ENCODE results near the gene COX20. TPM values are rescaled to one million over a fixed set of nuclear protein-coding genes. Genes with fewer than 3 reads are reported as not detected.

Gene COX20
- total and polyA plus RNA-seq, 2 donors (not counting 3 experiments of a cell fraction or from before 2014, with no cell fraction given), result 17.1 to 30.2 TPM

DNA sequence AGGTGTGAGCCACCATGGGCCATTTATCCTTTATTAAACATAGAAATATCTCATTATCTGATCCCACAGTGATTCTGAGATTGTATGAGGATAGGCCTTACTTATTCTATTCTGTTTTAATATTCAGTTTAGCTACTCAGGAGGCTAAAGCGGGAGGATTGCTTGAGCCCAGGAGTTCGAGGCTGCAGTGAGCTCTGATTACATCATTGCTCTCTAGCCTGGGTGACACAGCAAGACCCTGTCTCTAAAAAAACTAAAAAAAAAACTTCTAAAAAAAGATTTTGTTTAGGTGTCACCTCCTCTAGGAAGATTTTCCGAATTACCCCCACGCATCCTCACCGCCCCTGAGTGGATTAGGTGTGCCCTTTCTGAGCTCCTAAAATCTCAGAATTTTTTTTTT, 43.2 kb downstream of the COX20 start:
- ChIA-PET CTCF (interaction anchor here (1.1 to 1.6 kb wide), 3 partner anchors 18 to 164 kb away, joined by 3 to 5 read pairs (median 3); no protein-coding TSS in a partner anchor), POLR2A (no interaction called here)
- H3K36me3 ChIP-seq (ENCODE audit: control insufficient read depth in 2 of 2, extremely low read depth in 1 of 2, insufficient read depth in 2 of 2, low read length in 2 of 2), result no peaks in the 10 kb centered on the region
- H3K4me2 ChIP-seq (ENCODE audit: insufficient read depth, low read length), result no peak overlapping the region
- no peak for TF ChIP-seq GATA2 (IDR thresholded peaks at IDR 0.05; ENCODE audit: insufficient read depth, insufficient read length, low read depth, low read length)
- TF ChIP-seq FOS (IDR thresholded peaks at IDR 0.05; ENCODE audit: borderline replicate concordance, insufficient read depth, low read length), result no peak
- TF ChIP-seq JUN (IDR thresholded peaks at IDR 0.05; ENCODE audit: borderline replicate concordance, insufficient read depth, insufficient read length, low read depth), result no peak
- TF ChIP-seq CTCF (IDR thresholded peaks at IDR 0.05; ENCODE audit: extremely low read depth in 1 of 2, insufficient read depth in 1 of 2, low read depth in 1 of 2, low read length in 2 of 2), result no peak
- TF ChIP-seq POLR2A (IDR thresholded peaks at IDR 0.05; ENCODE audit: low read depth, low read length), result no peak
- no peak for TF ChIP-seq MYC (IDR thresholded peaks at IDR 0.05; ENCODE audit: low read depth, low read length)
- no peak for TF ChIP-seq POLR2AphosphoS5 (IDR thresholded peaks at IDR 0.05; ENCODE audit: insufficient read depth, low read depth, low read length)
- TF ChIP-seq EZH2 (IDR thresholded peaks at IDR 0.05; ENCODE audit: borderline replicate concordance, low read depth, low read length, severe bottlenecking), result no peak
- TF ChIP-seq MAX (IDR thresholded peaks at IDR 0.05; ENCODE audit: insufficient read depth, insufficient read length), result no peak
- no peak overlapping the region for H3K9ac ChIP-seq (replicated peaks; ENCODE audit: extremely low read depth, insufficient read depth, low read length)
- no peaks in the 10 kb centered on the region for H3K9me1 ChIP-seq (replicated peaks; ENCODE audit: control insufficient read depth, extremely low read depth, insufficient read depth, low read length)
- no peak overlapping the region for H3K4me3 ChIP-seq (replicated peaks in 1 of 3; ENCODE audit: insufficient read depth in 1 of 3, low read depth in 1 of 3, low read length in 3 of 3)
- no peaks in the 10 kb centered on the region for H3K9me3 ChIP-seq (replicated peaks; ENCODE audit: control insufficient read depth, insufficient read depth, low read length)
- BruUV-seq (replicated peaks), result no TSS peak
- FAIRE-seq, result no peak
- H3K27me3 ChIP-seq (ENCODE audit: control insufficient read depth in 2 of 2, insufficient read depth in 2 of 2, low read length in 2 of 2), result no peaks in the 10 kb centered on the region
- intact Hi-C loops (cut with micrococcal nuclease), result no loop called here
- dilution Hi-C loops (cut with MboI; ENCODE audit: extremely low pct_ligation_motif_present, low sequenced_read_pairs), result no loop called here
- DNase-seq (ENCODE audit: low read depth, low spot score), result no peak
- H4K20me1 ChIP-seq (replicated peaks; ENCODE audit: control insufficient read depth, extremely low read depth, insufficient read depth, low read length), result no peaks in the 10 kb centered on the region
- no peak overlapping the region for H3K27ac ChIP-seq (ENCODE audit: insufficient read depth, low read depth, low read length)
- H3K79me2 ChIP-seq (ENCODE audit: control insufficient read depth, insufficient read depth, low read length), result no peaks in the 10 kb centered on the region
- H2AFZ ChIP-seq (ENCODE audit: low read depth, low read length), result no peak overlapping the region
- H3K4me1 ChIP-seq (ENCODE audit: control insufficient read depth, extremely low read depth, insufficient read depth, low read length), result no peaks in the 10 kb centered on the region
